Endothelial cell of hepatic sinusoid (primary cell): Measurements from ENCODE around the gene TSHZ2.

Source experiments
- in situ Hi-C: cut with HindIII; loops from 2 replicates; pipeline ENCODE4 v1.10.0; 2017; ENCODE audit warnings: low sequenced_read_pairs

Gene TSHZ2

GRCh38 chr20:52996130-52996529 is 24.0 kb downstream of the TSHZ2 start:
- in situ Hi-C loops = no loop called here

DNA sequence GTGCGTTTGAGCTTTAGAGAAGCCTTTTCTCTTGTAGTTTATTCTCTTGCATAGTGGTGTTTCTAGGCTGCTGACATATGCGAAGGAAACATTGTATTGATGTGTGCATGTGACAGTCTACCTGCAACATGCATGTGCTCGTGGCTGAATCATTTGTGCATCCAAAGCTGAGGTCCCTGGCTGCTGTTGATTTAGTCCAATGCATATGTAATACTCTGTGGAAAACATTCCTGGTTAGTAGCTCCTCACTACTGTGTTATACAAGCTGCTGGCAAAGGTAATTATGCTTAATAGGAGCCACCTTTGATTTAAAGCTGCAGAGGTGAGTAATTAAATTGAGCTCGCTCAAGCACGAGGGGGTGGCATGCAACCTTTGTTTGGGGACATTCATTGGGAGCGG is 24.5 kb downstream of the TSHZ2 start:
- in situ Hi-C loops = no loop called here

GRCh38 chr20:52998268-52998667 is 26.1 kb downstream of the TSHZ2 start:
- in situ Hi-C loops = no loop called here

- in situ Hi-C loops = no loop called here
Observed at GRCh38 chr20:52999040-52999439, 26.9 kb downstream of the TSHZ2 start.

- in situ Hi-C loops = no loop called here
Observed at GRCh38 chr20:53001498-53002301, 29.5 kb downstream of the TSHZ2 start.

DNA sequence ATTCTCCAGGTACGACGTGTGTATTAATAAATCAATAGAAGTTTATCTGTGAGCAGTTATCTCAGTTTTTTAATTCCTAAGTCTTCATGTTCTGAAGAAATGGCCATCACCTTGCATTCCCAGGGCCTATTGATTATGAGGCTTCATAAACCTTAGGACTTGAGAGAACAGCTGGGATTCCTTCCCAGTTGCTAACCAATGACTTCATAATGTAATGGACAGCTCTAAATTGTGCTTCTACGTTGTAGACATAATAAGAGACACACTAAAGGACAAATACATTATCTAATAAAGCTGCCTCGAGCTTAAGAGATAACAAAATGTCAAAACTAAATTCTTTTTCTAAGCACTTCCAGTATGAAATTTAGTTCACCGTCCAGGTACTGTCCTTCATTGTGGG is 30.6 kb downstream of the TSHZ2 start:
- in situ Hi-C loops = no loop called here

DNA sequence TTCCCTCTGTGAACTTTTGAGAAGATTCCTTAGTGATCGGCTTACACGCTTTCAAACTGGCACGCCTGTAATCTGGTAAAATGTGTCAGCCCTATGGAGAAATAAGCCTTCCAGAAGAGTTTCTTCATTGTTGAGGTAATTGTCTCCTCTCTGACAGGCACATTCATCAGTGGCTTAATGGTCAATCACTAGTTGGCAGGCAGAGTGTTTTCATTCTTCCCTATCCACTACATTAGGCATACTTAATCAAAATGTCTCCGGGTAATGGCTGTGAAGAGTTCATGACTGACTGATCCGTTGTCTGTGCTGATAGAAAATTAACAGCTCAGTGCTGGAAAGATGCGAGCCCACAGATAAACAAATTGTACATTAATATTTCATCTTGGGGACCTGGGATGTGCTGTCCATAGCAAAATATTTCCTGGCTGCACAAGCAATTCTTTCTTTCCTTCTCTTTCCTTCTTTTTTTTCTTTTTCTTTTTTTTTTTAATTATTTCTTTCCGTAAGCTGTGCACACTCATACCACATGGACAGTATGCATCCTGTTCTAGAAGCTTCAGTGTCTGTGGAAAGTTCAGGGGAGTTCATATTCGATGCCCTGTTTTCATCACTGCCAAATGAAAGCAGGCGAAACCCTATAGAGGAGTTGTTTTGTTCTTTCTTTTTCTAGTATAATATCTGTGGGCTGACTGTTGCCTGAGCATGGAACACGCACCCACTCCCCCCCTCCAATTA is 31.4 kb downstream of the TSHZ2 start:
- in situ Hi-C loops = no loop called here

- in situ Hi-C loops = no loop called here
Observed at GRCh38 chr20:53004267-53004813, 32.2 kb downstream of the TSHZ2 start.

DNA sequence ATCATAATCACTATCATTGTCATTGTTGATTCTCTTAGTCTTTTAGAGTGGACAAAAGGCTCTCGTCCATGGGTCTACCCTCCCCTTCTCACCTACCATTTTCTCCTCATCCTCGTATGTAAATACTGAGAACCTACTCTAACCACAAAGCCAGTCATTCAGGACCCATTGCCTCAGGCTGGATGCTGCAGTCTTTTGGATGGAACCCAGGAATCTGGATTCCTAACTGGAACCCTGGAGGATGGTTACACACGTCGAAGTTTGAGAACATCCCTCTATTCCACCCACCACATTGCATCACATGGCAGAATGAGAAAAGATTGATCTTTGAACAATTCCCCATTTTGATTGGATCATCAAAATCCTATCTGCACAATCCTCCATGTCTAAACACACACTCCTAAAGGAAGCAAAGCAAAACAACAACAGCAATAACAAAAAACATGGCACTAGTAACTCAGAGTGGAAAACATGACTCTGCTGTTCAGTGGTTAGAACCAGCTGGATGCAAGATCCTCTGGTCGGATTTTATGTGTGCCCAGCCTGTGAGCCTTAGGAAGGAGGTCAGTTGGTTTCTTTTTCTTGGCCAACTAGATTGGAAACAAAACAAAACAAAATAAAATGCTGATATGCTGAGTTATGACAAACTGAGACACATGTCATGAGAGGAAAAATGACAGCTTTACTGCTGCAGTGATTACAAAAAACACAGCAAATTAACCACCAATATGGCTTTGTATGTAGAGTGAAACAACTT is 38.0 kb downstream of the TSHZ2 start:
- in situ Hi-C loops = no loop called here

DNA sequence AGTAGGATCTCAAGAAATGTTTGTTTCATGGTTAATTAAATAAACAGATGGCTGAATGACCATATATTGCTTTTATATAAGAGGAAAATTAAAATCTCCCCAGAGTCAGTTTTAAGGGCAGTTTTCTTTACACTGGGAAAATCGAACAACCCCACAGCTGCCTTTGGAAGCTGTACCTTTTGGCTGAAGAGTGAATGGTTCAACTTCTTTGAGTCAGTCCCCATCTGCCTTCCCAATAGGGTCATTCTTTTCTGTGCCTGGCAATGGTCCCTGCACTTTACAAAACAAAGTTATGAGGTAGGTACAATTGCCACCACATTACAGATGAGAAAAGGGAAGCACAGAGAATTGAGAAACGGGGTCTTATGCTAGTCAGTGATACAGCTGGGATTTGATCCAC is 39.5 kb downstream of the TSHZ2 start:
- in situ Hi-C loops = no loop called here

- in situ Hi-C loops = no loop called here
Observed at GRCh38 chr20:53013183-53013582, 41.0 kb downstream of the TSHZ2 start.

DNA sequence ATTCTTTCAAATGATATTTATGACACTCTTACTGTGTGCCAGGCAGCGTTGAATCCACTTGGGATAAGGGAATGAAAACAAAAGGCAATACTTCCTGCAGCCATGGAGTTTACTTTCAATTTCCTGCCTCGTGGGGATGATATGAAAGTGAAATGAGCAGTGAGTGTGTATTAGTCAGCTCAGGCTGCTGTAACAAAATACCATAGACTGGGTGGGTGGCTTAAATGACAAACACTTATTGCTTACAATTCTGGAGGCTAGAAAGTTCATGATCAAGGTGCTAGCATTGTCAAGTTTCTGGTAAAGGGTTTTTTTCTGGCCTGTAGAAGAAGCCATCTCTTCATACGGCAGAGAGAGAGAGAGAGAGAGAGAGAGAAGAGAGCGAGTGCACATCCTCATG is 41.7 kb downstream of the TSHZ2 start:
- in situ Hi-C loops = no loop called here

- in situ Hi-C loops = no loop called here
Observed at GRCh38 chr20:53016071-53016470, 43.9 kb downstream of the TSHZ2 start.

- in situ Hi-C loops = no loop called here
Observed at GRCh38 chr20:53016534-53017042, 44.4 kb downstream of the TSHZ2 start.

- in situ Hi-C loops = no loop called here
Observed at GRCh38 chr20:53017206-53017605, 45.0 kb downstream of the TSHZ2 start.

DNA sequence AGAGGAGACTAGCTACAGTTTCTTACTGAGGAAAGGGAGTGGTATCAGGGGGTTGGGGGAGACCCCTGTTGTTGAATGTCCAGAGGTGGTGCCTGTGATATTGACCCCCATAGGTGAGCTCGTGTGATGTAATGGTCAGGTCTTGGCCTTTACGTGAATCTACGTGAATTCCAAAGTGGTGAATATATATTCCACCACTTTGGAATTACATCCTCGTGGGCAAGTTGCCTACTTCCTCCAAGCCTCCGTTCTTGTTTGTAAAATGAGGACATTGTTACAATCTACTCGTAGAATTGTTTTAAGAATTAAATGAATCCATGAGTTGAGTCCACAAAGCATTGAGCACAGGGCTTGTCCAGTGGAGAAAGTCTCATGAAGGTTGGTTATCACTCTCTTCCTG is 47.3 kb downstream of the TSHZ2 start:
- in situ Hi-C loops = no loop called here

- in situ Hi-C loops = no loop called here
Observed at GRCh38 chr20:53020376-53020775, 48.2 kb downstream of the TSHZ2 start.

DNA sequence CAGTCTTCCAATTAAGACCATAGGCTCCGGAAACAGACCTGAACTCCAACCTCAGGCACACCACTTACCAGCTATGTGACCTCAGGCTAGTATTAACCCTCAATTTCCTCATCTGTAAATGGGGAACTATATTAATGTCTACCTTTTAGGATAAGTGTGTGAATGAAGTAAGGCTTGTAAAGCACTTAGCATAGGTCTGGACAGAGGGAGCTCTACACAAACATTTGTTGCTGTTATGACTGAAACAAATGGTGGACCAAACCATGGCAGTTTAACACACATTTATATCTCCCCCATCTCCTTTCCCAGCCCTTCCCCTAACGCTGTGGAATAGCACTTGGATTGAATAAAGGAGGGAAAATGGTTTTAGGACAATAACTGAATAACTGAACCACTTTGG is 48.7 kb downstream of the TSHZ2 start:
- in situ Hi-C loops = no loop called here

DNA sequence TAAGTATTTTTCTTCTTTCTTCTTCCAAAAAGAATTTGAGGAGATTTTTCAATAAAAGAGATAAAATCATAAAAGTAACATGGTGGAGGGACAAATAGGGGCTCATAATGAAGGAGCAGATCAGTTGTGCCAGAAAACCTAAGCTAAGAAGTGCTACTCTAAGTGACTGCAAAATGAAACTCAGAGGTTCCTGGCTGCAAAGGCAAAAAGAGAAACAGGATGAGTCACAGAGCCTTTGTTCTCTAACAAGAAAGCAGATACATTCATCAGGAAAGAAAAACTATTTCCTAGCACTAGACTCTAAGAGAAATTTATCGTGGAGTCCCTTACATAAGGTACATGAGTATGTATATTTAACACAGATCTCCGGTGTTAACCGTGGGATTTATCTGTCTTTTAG is 49.8 kb downstream of the TSHZ2 start:
- in situ Hi-C loops = no loop called here

- in situ Hi-C loops = no loop called here
Observed at GRCh38 chr20:53023732-53024520, 51.8 kb downstream of the TSHZ2 start.
